Measurements from ENCODE around the gene P2RX1. TPM values are rescaled to one million over a fixed set of nuclear protein-coding genes. Genes with fewer than 3 reads are reported as not detected.
"Not testable (repeated sequence)": the region's sequence is repeated elsewhere in the genome, so short reads cannot be mapped to it uniquely, and the experiment has no call there.

P2RX1 gene
- total and polyA plus RNA-seq, 5 donors from 2014 or later = 2.3 TPM; not detected in 4

DNA sequence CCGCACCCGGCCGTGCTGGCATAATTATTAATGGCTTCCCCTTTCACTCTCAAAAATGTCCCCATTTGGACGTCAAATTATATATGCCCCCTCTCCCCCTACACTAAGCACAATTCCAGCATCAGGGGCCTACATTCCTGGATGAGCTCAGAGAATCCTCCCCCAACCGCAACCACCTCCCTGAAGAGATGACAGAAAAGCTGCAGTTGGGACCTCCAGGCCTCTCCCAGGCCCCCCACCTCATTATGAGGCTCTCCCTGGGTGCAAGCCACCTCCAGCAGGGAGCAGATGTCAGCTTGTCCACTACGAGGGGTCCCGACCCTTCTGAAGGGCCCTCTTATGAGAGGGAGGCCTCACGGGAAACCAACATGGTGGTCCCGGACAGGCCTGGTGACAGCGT is 51.7 kb downstream of the P2RX1 start:
- no peak overlapping the region for H3K4me3 Mint-ChIP-seq
- H3K27me3 Mint-ChIP-seq = no peaks in the 10 kb centered on the region

DNA sequence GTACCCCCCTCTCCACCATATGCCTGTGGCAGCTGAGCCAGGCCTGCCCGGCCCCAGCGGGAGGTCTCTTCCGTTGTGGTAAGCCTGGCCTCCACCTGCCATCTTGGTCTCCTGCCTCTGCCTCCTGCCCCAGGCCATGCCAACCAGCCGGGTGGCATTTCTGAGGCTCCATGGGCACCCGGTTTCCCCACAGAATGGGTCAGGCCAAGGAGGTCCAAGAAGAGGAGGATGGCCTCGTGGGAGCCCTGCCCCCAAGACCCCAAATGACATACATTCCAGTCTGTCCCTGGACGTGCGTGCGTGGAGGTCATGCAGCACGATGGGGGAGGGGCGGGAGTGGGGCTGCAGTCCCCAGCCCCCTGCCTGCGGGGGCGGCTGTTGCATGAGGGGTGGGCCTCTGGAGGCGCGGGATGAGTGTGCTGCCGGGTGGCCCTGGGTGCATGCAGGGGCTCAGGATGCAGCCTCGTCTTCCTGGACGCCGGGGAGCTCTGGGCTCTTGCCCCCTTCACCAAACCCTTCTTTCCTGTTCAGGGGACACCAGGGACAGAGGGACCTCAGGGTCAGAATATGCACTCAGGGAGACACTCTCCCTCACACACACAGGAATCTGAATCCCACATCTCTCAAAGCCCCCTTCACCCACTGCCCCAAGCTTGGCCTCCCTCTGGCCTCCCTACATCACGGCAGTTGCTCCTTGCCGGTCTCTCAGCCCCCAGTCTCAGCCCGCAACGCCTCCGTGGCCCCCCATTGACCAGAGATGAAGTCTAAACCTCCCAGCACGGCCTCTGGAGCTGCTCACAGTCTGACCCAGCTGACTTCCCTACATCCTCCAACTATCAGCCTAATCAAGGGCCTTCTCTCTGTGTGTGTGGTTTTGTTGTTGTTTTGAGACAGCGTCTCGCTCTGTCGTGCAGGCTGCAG is 54.2 kb downstream of the P2RX1 start:
- no peak overlapping the region for H3K4me3 Mint-ChIP-seq
- ATAC-seq (ENCODE audit: low read depth in 2 of 2) = no peak
- no peaks in the 10 kb centered on the region for H3K27me3 ChIP-seq (ENCODE audit: control insufficient read depth, insufficient read depth, low read length)
- no peaks in the 10 kb centered on the region for H3K36me3 Mint-ChIP-seq
- no peak overlapping the region for H3K27ac ChIP-seq (ENCODE audit: insufficient read depth, low read length, poor library complexity, severe bottlenecking)
- no peaks in the 10 kb centered on the region for H3K4me1 Mint-ChIP-seq
- peak overlapping the region in 1 of 3 donors; percentile 60 for H3K27ac Mint-ChIP-seq
- no peaks in the 10 kb centered on the region for H3K27me3 Mint-ChIP-seq
- no peaks in the 10 kb centered on the region for H3K4me1 ChIP-seq (ENCODE audit: control insufficient read depth, insufficient read depth, low read length, poor library complexity, severe bottlenecking)
- no peak for DNase-seq
- peaks cover 3% of the 10 kb centered on the region for H3K36me3 ChIP-seq (ENCODE audit: control insufficient read depth, insufficient read depth, low read length)
- no peak overlapping the region for H3K4me3 ChIP-seq (ENCODE audit: low read depth, low read length)
- no peaks in the 10 kb centered on the region for H3K9me3 Mint-ChIP-seq
- H3K9me3 ChIP-seq (ENCODE audit: control insufficient read depth in 2 of 2, low read length in 2 of 2) = no peaks in the 10 kb centered on the region

More for the DNA sequence above, 51.7 kb downstream of the P2RX1 start:
- no peak overlapping the region for H3K4me3 ChIP-seq (ENCODE audit: low read depth, low read length)
- H3K36me3 Mint-ChIP-seq = peaks cover 5% of the 10 kb centered on the region
- DNase-seq (no peak), ATAC-seq (ENCODE audit: low read depth in 2 of 2) (no peak)
- no peak overlapping the region for H3K27ac Mint-ChIP-seq
- no peaks in the 10 kb centered on the region for H3K9me3 Mint-ChIP-seq
- no peaks in the 10 kb centered on the region for H3K9me3 ChIP-seq (ENCODE audit: control insufficient read depth in 2 of 2, low read length in 2 of 2)
- peaks cover 3% of the 10 kb centered on the region for H3K36me3 ChIP-seq (ENCODE audit: control insufficient read depth, insufficient read depth, low read length)
- H3K4me1 Mint-ChIP-seq = no peaks in the 10 kb centered on the region
- no peak overlapping the region for H3K27ac ChIP-seq (ENCODE audit: insufficient read depth, low read length, poor library complexity, severe bottlenecking)
- H3K27me3 ChIP-seq (ENCODE audit: control insufficient read depth, insufficient read depth, low read length) = no peaks in the 10 kb centered on the region
- H3K4me1 ChIP-seq (ENCODE audit: control insufficient read depth, insufficient read depth, low read length, poor library complexity, severe bottlenecking) = no peaks in the 10 kb centered on the region

DNA sequence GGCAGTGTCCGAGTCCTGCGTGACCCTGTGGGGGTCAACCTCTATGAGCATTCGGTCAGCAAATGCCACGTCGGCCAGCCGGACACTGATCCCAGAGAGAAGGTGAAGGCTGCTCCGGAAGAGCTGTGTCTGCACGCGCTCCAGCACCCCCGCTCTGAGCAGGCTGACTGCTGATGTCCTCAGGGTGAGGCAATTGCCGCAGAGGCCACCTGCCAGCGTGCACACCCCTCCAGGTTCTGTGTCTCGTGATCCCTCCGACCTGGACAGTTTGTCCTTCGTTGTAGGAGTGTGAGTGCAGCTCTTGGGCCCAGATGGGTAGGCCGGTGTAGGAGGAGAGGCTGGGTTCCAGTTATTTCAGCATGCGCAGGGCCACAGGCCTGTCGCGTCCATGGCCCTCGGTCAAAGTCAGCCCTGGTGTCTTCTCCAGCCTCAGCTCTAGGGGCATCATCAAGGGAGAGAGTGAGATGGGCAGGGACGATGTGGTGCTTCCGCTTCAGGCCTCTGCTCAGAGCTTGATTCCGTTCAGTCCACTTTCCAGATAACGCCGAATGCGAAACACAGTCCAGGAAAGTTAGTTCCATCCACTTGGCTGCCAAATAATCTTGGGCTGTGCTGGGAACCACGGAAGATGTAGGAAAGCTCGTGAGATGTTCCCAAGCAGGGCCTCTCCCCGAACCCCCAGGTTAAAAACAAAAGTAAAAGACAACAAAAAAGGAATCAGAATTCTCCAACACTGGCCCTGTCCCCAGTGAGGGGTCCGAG is 55.1 kb downstream of the P2RX1 start:
- H3K27me3 Mint-ChIP-seq = no peaks in the 10 kb centered on the region

DNA sequence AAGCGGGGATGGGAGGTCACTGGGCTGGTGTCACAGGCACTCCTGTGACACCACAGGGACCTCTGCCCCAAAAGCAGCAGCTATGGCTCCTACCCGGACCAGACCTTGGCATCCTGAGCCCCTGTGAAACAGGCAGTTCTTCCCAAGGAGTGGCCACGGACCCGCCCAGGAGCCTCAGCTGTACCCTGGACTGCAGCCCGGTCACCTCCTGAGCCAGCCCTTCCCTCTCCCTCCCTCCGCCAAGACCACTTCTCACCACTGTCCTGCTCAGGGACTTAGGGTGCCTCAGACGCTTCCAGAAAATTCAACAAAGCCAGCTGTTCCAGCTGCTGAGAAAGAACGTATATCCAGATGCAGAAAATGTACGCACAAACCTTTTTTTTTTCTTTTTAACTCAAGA is 56.3 kb downstream of the P2RX1 start:
- Mint-ChIP-seq H3K27ac (no peak overlapping the region), H3K4me3 (peak overlapping the region in 1 of 4 donors; percentile 7)

More for the DNA sequence above, 55.1 kb downstream of the P2RX1 start:
- Mint-ChIP-seq H3K9me3 (no peaks in the 10 kb centered on the region), H3K36me3 (no peaks in the 10 kb centered on the region), H3K4me3 (no peak overlapping the region), H3K27ac (no peak overlapping the region), H3K4me1 (no peaks in the 10 kb centered on the region)
- H3K27ac ChIP-seq (ENCODE audit: insufficient read depth, low read length, poor library complexity, severe bottlenecking) = no peak overlapping the region
- peaks cover 3% of the 10 kb centered on the region for H3K36me3 ChIP-seq (ENCODE audit: control insufficient read depth, insufficient read depth, low read length)
- no peaks in the 10 kb centered on the region for H3K4me1 ChIP-seq (ENCODE audit: control insufficient read depth, insufficient read depth, low read length, poor library complexity, severe bottlenecking)
- no peaks in the 10 kb centered on the region for H3K9me3 ChIP-seq (ENCODE audit: control insufficient read depth in 2 of 2, low read length in 2 of 2)
- DNase-seq (no peak), ATAC-seq (ENCODE audit: low read depth in 2 of 2) (no peak)
- H3K4me3 ChIP-seq (ENCODE audit: low read depth, low read length) = no peak overlapping the region
- no peaks in the 10 kb centered on the region for H3K27me3 ChIP-seq (ENCODE audit: control insufficient read depth, insufficient read depth, low read length)

DNA sequence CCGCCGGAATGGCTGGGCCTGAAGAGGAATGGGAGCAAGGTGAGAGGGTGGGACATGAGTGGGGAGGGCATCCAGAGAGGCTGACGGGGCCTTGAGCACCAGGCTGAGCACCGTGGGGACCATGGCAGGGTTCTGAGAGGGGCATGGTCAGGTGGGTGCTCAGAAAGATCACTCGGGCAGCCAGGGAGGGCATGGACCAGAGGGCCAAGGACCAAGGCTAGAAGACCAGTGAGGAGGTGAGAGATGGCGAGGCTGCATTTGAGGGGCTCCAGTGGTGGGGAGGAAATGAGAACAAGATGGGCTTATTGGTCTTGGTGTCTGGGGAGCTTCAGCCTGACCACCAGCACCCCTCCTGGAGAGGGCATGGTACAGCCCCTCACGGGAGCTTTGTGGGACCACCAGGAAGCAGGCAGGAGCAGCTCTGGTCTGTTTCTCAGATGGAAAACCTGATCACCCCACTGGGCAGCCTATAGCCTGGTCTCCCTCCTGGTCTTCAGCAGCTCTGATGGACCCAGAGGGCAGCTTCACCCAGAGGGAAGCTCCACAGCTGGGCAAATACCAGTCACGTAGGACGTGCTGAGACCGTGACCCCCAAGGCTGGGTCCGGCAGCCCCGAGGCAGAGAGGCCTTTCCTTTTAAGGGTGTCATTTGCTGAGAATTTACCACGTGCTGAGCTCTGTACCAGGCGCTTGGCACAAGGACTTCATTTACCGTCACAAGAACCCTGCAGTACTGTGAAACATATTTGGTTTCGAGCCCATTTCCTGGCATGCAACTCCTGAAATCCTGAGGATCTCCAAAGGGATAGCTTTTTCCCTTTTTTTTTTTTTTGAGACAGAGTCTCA is 58.8 kb downstream of the P2RX1 start:
- Mint-ChIP-seq H3K4me3 (no peak overlapping the region), H3K27ac (no peak overlapping the region), H3K9me3 (no peaks in the 10 kb centered on the region), H3K4me1 (no peaks in the 10 kb centered on the region), H3K36me3 (no peaks in the 10 kb centered on the region), H3K27me3 (no peaks in the 10 kb centered on the region)
- Histone ChIP-seq H3K4me3 (ENCODE audit: low read depth, low read length) (no peak overlapping the region), H3K9me3 (ENCODE audit: control insufficient read depth in 2 of 2, low read length in 2 of 2) (no peaks in the 10 kb centered on the region), H3K27ac (ENCODE audit: insufficient read depth, low read length, poor library complexity, severe bottlenecking) (no peak overlapping the region), H3K27me3 (ENCODE audit: control insufficient read depth, insufficient read depth, low read length) (no peaks in the 10 kb centered on the region), H3K36me3 (ENCODE audit: control insufficient read depth, insufficient read depth, low read length) (peaks cover 3% of the 10 kb centered on the region), H3K4me1 (ENCODE audit: control insufficient read depth, insufficient read depth, low read length, poor library complexity, severe bottlenecking) (no peaks in the 10 kb centered on the region)
- no peak for ATAC-seq (ENCODE audit: low read depth in 2 of 2)
- no peak for DNase-seq

More for the DNA sequence above, 56.3 kb downstream of the P2RX1 start:
- Histone ChIP-seq H3K4me3 (ENCODE audit: low read depth, low read length) (no peak overlapping the region), H3K4me1 (ENCODE audit: control insufficient read depth, insufficient read depth, low read length, poor library complexity, severe bottlenecking) (no peaks in the 10 kb centered on the region), H3K27ac (ENCODE audit: insufficient read depth, low read length, poor library complexity, severe bottlenecking) (no peak overlapping the region), H3K9me3 (ENCODE audit: control insufficient read depth in 2 of 2, low read length in 2 of 2) (no peaks in the 10 kb centered on the region), H3K27me3 (ENCODE audit: control insufficient read depth, insufficient read depth, low read length) (no peaks in the 10 kb centered on the region), H3K36me3 (ENCODE audit: control insufficient read depth, insufficient read depth, low read length) (peaks cover 3% of the 10 kb centered on the region)
- DNase-seq = no peak
- no peak for ATAC-seq (ENCODE audit: low read depth in 2 of 2)
- Mint-ChIP-seq H3K4me1 (no peaks in the 10 kb centered on the region), H3K36me3 (no peaks in the 10 kb centered on the region), H3K27me3 (no peaks in the 10 kb centered on the region), H3K9me3 (no peaks in the 10 kb centered on the region)

DNA sequence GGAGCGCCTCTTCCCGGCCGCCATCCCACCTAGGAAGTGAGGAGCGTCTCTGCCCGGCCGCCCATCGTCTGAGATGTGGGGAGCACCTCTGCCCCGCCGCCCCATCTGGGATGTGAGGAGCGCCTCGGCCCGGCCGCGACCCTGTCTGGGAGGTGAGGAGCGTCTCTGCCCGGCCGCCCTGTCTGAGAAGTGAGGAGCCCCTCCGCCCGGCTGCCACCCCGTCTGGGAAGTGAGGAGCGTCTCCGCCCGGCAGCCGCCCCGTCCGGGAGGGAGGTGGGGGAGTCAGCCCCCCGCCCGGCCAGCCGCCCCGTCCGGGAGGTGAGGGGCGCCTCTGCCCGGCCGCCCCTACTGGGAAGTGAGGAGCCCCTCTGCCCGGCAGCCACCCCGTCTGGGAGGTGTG is 62.1 kb downstream of the P2RX1 start:
- not testable (repeated sequence) for H3K27ac Mint-ChIP-seq; H3K36me3 Mint-ChIP-seq; H3K27me3 ChIP-seq (ENCODE audit: control insufficient read depth, insufficient read depth, low read length); H3K4me3 ChIP-seq (ENCODE audit: low read depth, low read length); ATAC-seq (ENCODE audit: low read depth in 2 of 2); H3K4me3 Mint-ChIP-seq; H3K36me3 ChIP-seq (ENCODE audit: control insufficient read depth, insufficient read depth, low read length); H3K9me3 Mint-ChIP-seq; H3K4me1 ChIP-seq (ENCODE audit: control insufficient read depth, insufficient read depth, low read length, poor library complexity, severe bottlenecking); H3K27ac ChIP-seq (ENCODE audit: insufficient read depth, low read length, poor library complexity, severe bottlenecking); DNase-seq; H3K9me3 ChIP-seq (ENCODE audit: control insufficient read depth in 2 of 2, low read length in 2 of 2); H3K4me1 Mint-ChIP-seq
- peaks cover 22% of the 10 kb centered on the region for H3K27me3 Mint-ChIP-seq

DNA sequence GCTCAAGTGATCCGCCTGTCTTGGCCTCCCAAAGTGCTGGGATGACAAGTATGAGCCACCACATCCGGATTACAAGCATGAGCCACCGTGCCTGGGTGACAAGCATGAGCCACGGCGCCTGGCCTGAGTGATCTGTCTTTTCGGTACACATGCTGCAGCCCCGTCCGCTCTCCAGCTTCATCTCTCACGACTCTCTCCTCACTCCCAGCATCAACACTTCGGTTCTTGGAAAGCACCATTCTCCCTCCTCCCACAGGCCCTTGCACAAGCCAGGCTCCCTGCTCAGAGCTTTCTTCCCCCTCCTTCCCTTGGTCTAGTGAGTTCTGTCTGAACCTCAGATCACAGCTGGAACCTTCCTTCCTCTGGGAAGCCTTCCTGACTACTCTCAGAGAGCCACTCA is 63.7 kb downstream of the P2RX1 start:
- Histone ChIP-seq H3K9me3 (ENCODE audit: control insufficient read depth in 2 of 2, low read length in 2 of 2) (no peaks in the 10 kb centered on the region), H3K4me3 (ENCODE audit: low read depth, low read length) (no peak overlapping the region), H3K27me3 (ENCODE audit: control insufficient read depth, insufficient read depth, low read length) (no peaks in the 10 kb centered on the region), H3K4me1 (ENCODE audit: control insufficient read depth, insufficient read depth, low read length, poor library complexity, severe bottlenecking) (no peaks in the 10 kb centered on the region), H3K27ac (ENCODE audit: insufficient read depth, low read length, poor library complexity, severe bottlenecking) (no peak overlapping the region), H3K36me3 (ENCODE audit: control insufficient read depth, insufficient read depth, low read length) (no peaks in the 10 kb centered on the region)
- ATAC-seq (ENCODE audit: low read depth in 2 of 2) (no peak), DNase-seq (no peak)
- peaks cover 0 to 2% (median 0%) of the 10 kb centered on the region in 4 donors for H3K4me1 Mint-ChIP-seq
- H3K36me3 Mint-ChIP-seq = no peaks in the 10 kb centered on the region
- peaks cover 22% of the 10 kb centered on the region for H3K27me3 Mint-ChIP-seq
- no peak overlapping the region for H3K27ac Mint-ChIP-seq
- no peaks in the 10 kb centered on the region for H3K9me3 Mint-ChIP-seq
- no peak overlapping the region for H3K4me3 Mint-ChIP-seq
